Glomerular visceral epithelial cell (primary cell): ENCODE data around the gene NAA80.
A peak's percentile ranks its signal among the peaks of the same experiment; 100 is the strongest.

ENCODE experiments used
- DNase-seq: peaks from one replicate; pipeline ENCODE4 v3.0.0-alpha.2; 2016; ENCODE audit errors: extremely low spot score

The NAA80 gene

GRCh38 chr3:50258029-50258680 is 41.0 kb downstream of the NAA80 start:
- DNase-seq: no peak

GRCh38 chr3:50256978-50257890 is 42.0 kb downstream of the NAA80 start:
- peak; percentile 51 for DNase-seq

GRCh38 chr3:50255251-50255615 is 44.0 kb downstream of the NAA80 start:
- no peak for DNase-seq

- no peak for DNase-seq
Measured at GRCh38 chr3:50254577-50255250, 44.5 kb downstream of the NAA80 start.

GRCh38 chr3:50251220-50251619 is 48.0 kb downstream of the NAA80 start:
- DNase-seq: peak; percentile 81

GRCh38 chr3:50250514-50250913 is 48.7 kb downstream of the NAA80 start:
- DNase-seq: no peak

GRCh38 chr3:50249457-50249856 is 49.7 kb downstream of the NAA80 start:
- no peak for DNase-seq

GRCh38 chr3:50248387-50248786 is 50.8 kb downstream of the NAA80 start:
- no peak for DNase-seq

- peak; percentile 94 for DNase-seq
Measured at GRCh38 chr3:50246517-50246954, 52.7 kb downstream of the NAA80 start.
